Adrenal gland (tissue), 12 donors: Measurements from ENCODE around the gene TNFRSF19. TPM values are rescaled to one million over a fixed set of nuclear protein-coding genes. Genes with fewer than 3 reads are reported as not detected.

Source experiments
- DNase-seq, 7 donors: peaks; one replicate each; pipeline ENCODE4 v3.0.0-alpha.2; 2019 to 2020
- H3K27ac ChIP-seq, 5 donors: fragments of 200-600 bp; sonication (generic) in 4 of 5; 1 replicate in 3 of 5; 2 replicates in 2 of 5; pipeline versions ENCODE4 v1.5.1 to v1.8.0; 2016 to 2020; ENCODE audit warnings: mild to moderate bottlenecking in 1 of 5
- H3K27me3 ChIP-seq: fragments of 200-600 bp; 2 replicates; pipeline ENCODE4 v1.8.0; 2021
- H3K36me3 ChIP-seq, 2 donors: fragments of 200-600 bp; replicated peaks in 1 of 2; 1 replicate in 1 of 2; 2 replicates in 1 of 2; pipeline versions ENCODE4 v1.5.1 to v1.8.0; 2018 to 2022
- H3K4me1 ChIP-seq, 2 donors: fragments of 200-600 bp; replicated peaks in 1 of 2; 1 replicate in 1 of 2; 2 replicates in 1 of 2; pipeline versions ENCODE4 v1.5.1 to v1.8.0; 2018 to 2021
- H3K4me3 ChIP-seq, 4 donors: fragments of 200-600 bp; sonication (generic) in 3 of 4; one replicate each; pipeline ENCODE4 v1.5.1; 2016 to 2018
- H3K9me3 ChIP-seq, 3 donors: fragments of 200-600 bp; sonication (generic) in 1 of 3; replicated peaks in 1 of 3; 1 replicate in 2 of 3; 2 replicates in 1 of 3; pipeline versions ENCODE4 v1.5.1 to v1.8.0; 2016 to 2021
- POLR2A ChIP-seq, 2 donors: fragments of 450-650 bp; IDR thresholded peaks; one replicate each; pipeline ENCODE4 v1.6.1; 2017; ENCODE audit warnings: antibody characterized with exemption in 2 of 2, mild to moderate bottlenecking in 2 of 2, moderate library complexity in 1 of 2
- WGBS, 4 donors: extraction: QIAGEN DNeasy Blood & Tissue Kit in 2 of 4; methylation state at CpG; one replicate each; pipeline versions ENCODE4 v1.1.5 to v1.1.7; 2013 to 2017; 5-methylcytosine and 5-hydroxymethylcytosine counted together
- intact Hi-C, 2 donors: fragments of 100-400 bp; cut with DNase I; formaldehyde crosslinking; loops; one replicate each; pipeline versions ENCODE4 v1.14.1 to v1.15.0; 2022 to 2023
- polyA plus RNA-seq, 3 donors: library from polyadenylated mRNA; stranded (reverse); fragments of 200-250 nt in 2 of 3; fragments of 350-450 nt in 1 of 3; fragmentation: Illumina TruSeq in 1 of 3; extraction: RNeasy Lipid Tissue Mini Kit (QIAGEN cat#74804) in 1 of 3; gene quantifications; one replicate each; pipeline ENCODE4 v1.2.3, GENCODE V29; 2013 to 2014
- total RNA-seq, 9 donors: library from RNA; depleted of rRNA in 4 of 9; stranded (reverse); fragments of >200 nt in 4 of 9; fragments of 120-200 nt in 1 of 9; fragmentation: NEBNext Ultra II Directional in 1 of 9; extraction: Animal tissue kit (Norgen Biotek cat#: 25700) in 1 of 9; gene quantifications; one replicate each; pipeline versions ENCODE4 v1.1.0 to v1.2.4, GENCODE V29; 2013 to 2023
- TF ChIP-seq, protein P1 (sequence below), 6 experiments: fragments of 450-650 bp in 4 of 6; fragments of 200-600 bp in 2 of 6; sonication (generic) in 1 of 6; IDR thresholded peaks; 1 replicate in 5 of 6; 2 replicates in 1 of 6; pipeline versions ENCODE4 v1.5.1 to v1.8.0; 2016 to 2021; ENCODE audit warnings: antibody characterized with exemption in 6 of 6, mild to moderate bottlenecking in 2 of 6, moderate library complexity in 1 of 6
- donor health status: healthy with polysubstance abuse.
- donor health status: Bipolar disorder and iron deficiency.
- donor health status: DM: yes; HTN: yes; CAD: no.
- donor health status: DM: no; HTN: no; CAD: no.
- donor health status: DM: no; HTN: no; CAD: no.
- donor health status: DM: yes; HTN: yes; CAD: no.

TNFRSF19 gene
- total and polyA plus RNA-seq, 12 donors, result 0.88 to 6.7 (median 3.3) TPM

DNA sequence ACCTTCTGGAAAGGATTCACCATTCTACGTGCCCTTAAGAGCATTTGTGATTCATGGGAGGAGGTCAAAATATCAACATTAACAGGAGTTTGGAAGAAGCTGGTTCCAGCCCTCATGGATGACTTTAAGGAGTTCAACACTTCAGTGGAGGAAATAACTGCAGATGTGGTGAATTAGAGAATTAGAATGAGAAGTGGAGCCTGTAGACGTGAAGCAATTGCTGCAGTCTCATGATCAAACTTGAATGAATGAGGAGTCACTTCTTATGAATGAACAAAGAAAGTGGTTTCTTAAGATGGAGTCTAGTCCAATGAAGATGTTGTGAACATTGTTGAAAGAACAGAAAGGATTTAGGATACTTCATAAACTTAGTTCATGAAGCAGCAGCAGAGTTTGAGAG is 129.1 kb downstream of the TNFRSF19 start:
- Histone ChIP-seq H3K9me3 (no peaks in the 10 kb centered on the region), H3K4me1 (no peaks in the 10 kb centered on the region), H3K4me3 (no peak overlapping the region), H3K27ac (no peak overlapping the region), H3K36me3 (no peaks in the 10 kb centered on the region), H3K27me3 (no peaks in the 10 kb centered on the region)
- intact Hi-C loops, result no loop called here
- WGBS, 4 donors, result 76 to 90% (median 88%) methylated on average over 2 of the region's 2 CpGs
- TF ChIP-seq, protein P1, sequence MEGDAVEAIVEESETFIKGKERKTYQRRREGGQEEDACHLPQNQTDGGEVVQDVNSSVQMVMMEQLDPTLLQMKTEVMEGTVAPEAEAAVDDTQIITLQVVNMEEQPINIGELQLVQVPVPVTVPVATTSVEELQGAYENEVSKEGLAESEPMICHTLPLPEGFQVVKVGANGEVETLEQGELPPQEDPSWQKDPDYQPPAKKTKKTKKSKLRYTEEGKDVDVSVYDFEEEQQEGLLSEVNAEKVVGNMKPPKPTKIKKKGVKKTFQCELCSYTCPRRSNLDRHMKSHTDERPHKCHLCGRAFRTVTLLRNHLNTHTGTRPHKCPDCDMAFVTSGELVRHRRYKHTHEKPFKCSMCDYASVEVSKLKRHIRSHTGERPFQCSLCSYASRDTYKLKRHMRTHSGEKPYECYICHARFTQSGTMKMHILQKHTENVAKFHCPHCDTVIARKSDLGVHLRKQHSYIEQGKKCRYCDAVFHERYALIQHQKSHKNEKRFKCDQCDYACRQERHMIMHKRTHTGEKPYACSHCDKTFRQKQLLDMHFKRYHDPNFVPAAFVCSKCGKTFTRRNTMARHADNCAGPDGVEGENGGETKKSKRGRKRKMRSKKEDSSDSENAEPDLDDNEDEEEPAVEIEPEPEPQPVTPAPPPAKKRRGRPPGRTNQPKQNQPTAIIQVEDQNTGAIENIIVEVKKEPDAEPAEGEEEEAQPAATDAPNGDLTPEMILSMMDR (IDR thresholded peaks at IDR 0.05), result no peak
- TF ChIP-seq POLR2A (IDR thresholded peaks at IDR 0.05), result no peak
- no peak for DNase-seq

DNA sequence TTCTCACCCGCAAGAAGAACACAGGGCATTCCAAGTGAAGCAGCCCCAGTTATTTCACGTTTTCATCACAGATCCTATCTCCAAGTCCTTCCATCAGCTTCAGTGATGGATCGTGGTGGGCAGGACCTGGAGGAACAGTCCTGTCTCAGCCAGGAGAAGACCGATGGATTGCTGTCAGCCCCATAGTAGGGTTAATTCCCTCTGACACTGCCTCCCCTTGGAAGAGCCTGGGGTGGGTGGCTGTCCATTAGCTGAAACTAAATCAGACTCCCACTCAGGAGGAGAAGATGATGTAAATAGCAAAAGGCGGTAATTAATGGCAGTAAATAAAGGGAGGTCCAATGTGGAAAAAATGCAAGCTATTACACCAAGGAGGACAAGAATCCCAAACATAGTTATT is 131.0 kb downstream of the TNFRSF19 start:
- Histone ChIP-seq H3K4me3 (no peak overlapping the region), H3K27me3 (no peaks in the 10 kb centered on the region), H3K9me3 (no peaks in the 10 kb centered on the region), H3K27ac (no peak overlapping the region), H3K4me1 (no peaks in the 10 kb centered on the region), H3K36me3 (no peaks in the 10 kb centered on the region)
- intact Hi-C loops, result no loop called here
- WGBS, 4 donors, result 81 to 97% (median 88%) methylated on average over 5 of the region's 5 CpGs
- no peak for TF ChIP-seq POLR2A (IDR thresholded peaks at IDR 0.05)
- DNase-seq, result no peak

DNA sequence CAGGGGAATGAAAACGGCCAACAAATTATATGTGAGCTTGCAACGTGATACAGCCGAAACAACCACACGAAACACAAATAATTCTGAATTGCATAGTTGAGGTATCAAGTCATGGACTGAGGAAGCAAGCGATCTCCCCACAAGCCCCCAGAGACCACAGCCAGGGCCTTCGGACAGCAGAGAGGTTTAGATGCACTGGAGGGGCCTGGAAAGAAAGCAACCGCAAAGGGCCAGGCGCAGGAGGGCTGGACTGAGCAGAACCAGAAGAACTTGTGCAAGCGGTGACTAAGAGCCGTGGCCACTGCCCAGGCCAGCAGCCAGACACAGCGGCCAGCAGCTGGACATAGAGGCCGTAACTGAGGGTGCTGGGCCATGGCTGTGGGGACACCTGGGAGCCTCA is 131.4 kb downstream of the TNFRSF19 start:
- Histone ChIP-seq H3K27ac (no peak overlapping the region), H3K4me1 (no peaks in the 10 kb centered on the region), H3K4me3 (no peak overlapping the region), H3K9me3 (no peaks in the 10 kb centered on the region), H3K36me3 (no peaks in the 10 kb centered on the region), H3K27me3 (no peaks in the 10 kb centered on the region)
- intact Hi-C loops, result no loop called here
- WGBS, 4 donors, result 79 to 89% (median 84%) methylated on average over 8 to 12 of the region's 12 CpGs
- DNase-seq, result no peak
- TF ChIP-seq, protein P1 (IDR thresholded peaks at IDR 0.05), result no peak

DNA sequence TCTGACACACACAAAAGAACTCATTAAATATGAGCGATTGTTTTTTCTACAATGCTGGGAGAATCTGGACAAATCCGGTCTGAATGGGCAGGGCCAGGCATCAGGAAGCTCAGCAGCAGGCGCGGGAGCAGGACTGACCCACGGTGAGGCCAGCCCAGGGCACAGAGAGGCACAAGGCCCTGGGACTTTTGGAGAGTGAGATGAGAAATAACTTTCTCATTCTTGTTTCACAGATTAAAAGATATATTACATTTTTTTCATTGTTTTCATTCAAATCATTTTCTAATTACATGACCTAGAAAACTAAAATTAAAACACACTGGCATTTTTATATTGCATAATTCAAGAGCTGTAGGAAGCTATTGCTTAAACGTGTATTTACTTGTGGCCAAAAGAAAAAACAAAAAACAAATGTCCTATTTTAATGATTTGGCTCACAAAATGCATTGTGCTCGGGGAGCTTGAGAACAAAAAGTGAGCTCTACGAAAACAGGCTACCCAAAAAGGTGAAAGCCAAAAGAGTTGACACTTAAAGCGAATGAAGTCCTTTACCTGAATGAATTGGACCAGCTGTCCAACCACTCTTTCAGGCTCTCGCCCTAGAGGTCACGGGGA is 133.1 kb downstream of the TNFRSF19 start:
- 72 to 76% (median 73%) methylated on average over 11 of the region's 11 CpGs for WGBS, 4 donors
- DNase-seq, result peak in 1 of 7 donors; percentile 30
- intact Hi-C loops, result no loop called here
- no peak overlapping the region for H3K27ac ChIP-seq
- H3K36me3 ChIP-seq, result no peaks in the 10 kb centered on the region
- H3K4me3 ChIP-seq, result no peak overlapping the region
- no peaks in the 10 kb centered on the region for H3K4me1 ChIP-seq
- no peak for TF ChIP-seq POLR2A (IDR thresholded peaks at IDR 0.05)
- TF ChIP-seq, protein P1 (IDR thresholded peaks at IDR 0.05), result no peak
- no peaks in the 10 kb centered on the region for H3K27me3 ChIP-seq
- no peaks in the 10 kb centered on the region for H3K9me3 ChIP-seq

DNA sequence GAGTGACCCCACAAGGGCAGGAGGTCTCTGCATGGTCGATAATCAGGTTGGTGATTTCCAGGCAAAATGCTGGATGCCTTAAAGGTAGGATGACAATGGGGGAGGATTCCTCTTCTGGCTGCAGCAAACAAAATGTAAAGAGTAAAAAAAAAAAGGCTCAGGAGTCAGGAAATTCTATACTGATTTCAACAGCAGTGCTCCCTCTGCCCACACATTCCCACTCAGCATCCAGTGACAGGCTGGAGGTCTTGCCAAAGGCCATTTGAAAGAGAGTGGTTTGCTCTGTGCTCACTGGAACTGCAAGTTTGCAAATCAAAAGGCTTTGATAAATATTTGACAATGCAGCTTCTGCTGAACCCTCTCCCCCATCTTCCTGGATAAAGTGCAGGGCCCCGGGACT is 135.4 kb downstream of the TNFRSF19 start:
- no peak for TF ChIP-seq POLR2A (IDR thresholded peaks at IDR 0.05)
- TF ChIP-seq, protein P1 (IDR thresholded peaks at IDR 0.05), result no peak
- 70 to 86% (median 79%) methylated on average over 2 of the region's 2 CpGs for WGBS, 4 donors
- no peak overlapping the region for H3K27ac ChIP-seq
- H3K27me3 ChIP-seq, result no peaks in the 10 kb centered on the region
- H3K4me3 ChIP-seq, result no peak overlapping the region
- no peaks in the 10 kb centered on the region for H3K4me1 ChIP-seq
- H3K9me3 ChIP-seq, result no peaks in the 10 kb centered on the region
- DNase-seq, result no peak
- no peaks in the 10 kb centered on the region for H3K36me3 ChIP-seq
- intact Hi-C loops, result no loop called here
